HepG2 (cell line): ENCODE data around the gene FOSL2. TPM values are rescaled to one million over a fixed set of nuclear protein-coding genes. Genes with fewer than 3 reads are reported as not detected.

Experiments used
- ATF2 ChIP-seq: sonication (generic); formaldehyde crosslinking; IDR thresholded peaks from 2 replicates; pipeline ENCODE4 v1.4.0; 2020; ENCODE audit warnings: missing genetic modification reagents
- BCLAF1 ChIP-seq: fragments of 450-650 bp; IDR thresholded peaks from 2 replicates; pipeline ENCODE4 v1.6.1; 2017; ENCODE audit warnings: mild to moderate bottlenecking
- FOXM1 ChIP-seq: sonication (generic); formaldehyde crosslinking; IDR thresholded peaks from 2 replicates; pipeline ENCODE4 v1.5.0; 2020; ENCODE audit warnings: missing genetic modification reagents
- IKZF1 ChIP-seq: fragments of 450-650 bp; IDR thresholded peaks from 2 replicates; pipeline ENCODE4 v1.7.1; 2016
- MAFG ChIP-seq: sonication (generic); formaldehyde crosslinking; IDR thresholded peaks from 2 replicates; pipeline ENCODE4 v1.5.1; 2020; ENCODE audit warnings: mild to moderate bottlenecking, missing genetic modification reagents
- NBN ChIP-seq: fragments of 450-650 bp; conservative IDR thresholded peaks from 2 replicates; pipeline ENCODE4 v1.6.1; 2017
- RBM22 ChIP-seq: fragments of 200-400 bp; formaldehyde crosslinking; optimal IDR thresholded peaks from 2 replicates; pipeline ENCODE3; 2017; ENCODE audit warnings: mild to moderate bottlenecking, low read length, moderate library complexity
- STAG1 ChIP-seq: sonication (generic); formaldehyde crosslinking; IDR thresholded peaks from 2 replicates; pipeline ENCODE4 v1.4.0; 2020; ENCODE audit warnings: missing genetic modification reagents
- TARDBP ChIP-seq: sonication (generic); formaldehyde crosslinking; IDR thresholded peaks from 2 replicates; pipeline ENCODE4 v1.8.0; 2022; ENCODE audit warnings: mild to moderate bottlenecking, missing genetic modification reagents
- TCF7L2 ChIP-seq: IDR thresholded peaks from 2 replicates; pipeline ENCODE4 v1.6.1; 2011; ENCODE audit warnings: mild to moderate bottlenecking, low read depth, low read length, moderate library complexity
- ZBTB14 ChIP-seq: sonication (generic); formaldehyde crosslinking; IDR thresholded peaks from 2 replicates; pipeline ENCODE4 v1.4.0; 2020; ENCODE audit warnings: missing genetic modification reagents
- ZBTB25 ChIP-seq: IDR thresholded peaks from 2 replicates; pipeline ENCODE4 v1.6.1; 2018; ENCODE audit warnings: missing genetic modification reagents
- ZBTB40 ChIP-seq, 2 experiments: fragments of 450-650 bp in 1 of 2; sonication (generic) in 1 of 2; formaldehyde crosslinking in 1 of 2; IDR thresholded peaks; 2 replicates each; pipeline versions ENCODE4 v1.6.1 to v1.8.0; 2016 to 2022; ENCODE audit warnings: antibody characterized with exemption in 1 of 2, mild to moderate bottlenecking in 1 of 2, missing genetic modification reagents in 1 of 2
- ZNF329 ChIP-seq: sonication (generic); formaldehyde crosslinking; IDR thresholded peaks from 2 replicates; pipeline ENCODE4 v1.9.0; 2021; ENCODE audit warnings: low read depth, mild to moderate bottlenecking, missing genetic modification reagents
- ZNF484 ChIP-seq: sonication (generic); formaldehyde crosslinking; IDR thresholded peaks from 2 replicates; pipeline ENCODE4 v1.5.1; 2020; ENCODE audit warnings: mild to moderate bottlenecking, low read depth, missing genetic modification reagents, borderline replicate concordance
- polyA plus RNA-seq, 8 experiments: library from polyadenylated mRNA; depleted of rRNA in 3 of 8; stranded (reverse) in 7 of 8; unstranded in 1 of 8; fragments of >200 nt; fragmentation: Illumina TruSeq in 4 of 8; extraction: Trizol in 4 of 8; gene quantifications; 2 replicates each; pipeline versions ENCODE4 v1.2.1 to v1.2.3, GENCODE V29; 2011 to 2016; ENCODE audit warnings: low read depth in 4 of 8, missing spikeins in 1 of 8, mixed read lengths in 1 of 8; ENCODE audit not compliant: insufficient read depth in 1 of 8
- total RNA-seq, 5 experiments: library from RNA; depleted of rRNA; stranded (reverse); fragments of >200 nt; fragmentation: Illumina TruSeq; extraction: Trizol; gene quantifications; 2 replicates each; pipeline ENCODE4 v1.2.3, GENCODE V29; 2016; ENCODE audit warnings: low read depth in 1 of 5

Gene FOSL2
- total and polyA plus RNA-seq, 2 of the 13 experiments (the other 11 are each of a cell fraction or from before 2014, with no cell fraction given): 3.4 to 18.1 TPM

- TF ChIP-seq TCF7L2 (no peak), TARDBP (no peak), RBM22 (no peak), ZNF484 (CRISPR knock-in tag) (no peak), IKZF1 (no peak), BCLAF1 (no peak), ATF2 (CRISPR knock-in tag) (no peak), FOXM1 (no peak), STAG1 (no peak), ZNF329 (CRISPR knock-in tag) (no peak), ZBTB25 (no peak; the same call in 1 of the 2 replicates), NBN (no peak), ZBTB14 (peak; percentile 79), MAFG (CRISPR knock-in tag) (no peak), ZBTB40 (IDR thresholded peaks at IDR 0.05) (no peak), ZBTB40 (CRISPR knock-in tag; IDR thresholded peaks at IDR 0.05) (no peak)
These were observed 2.4 kb upstream of the FOSL2 start (continued) for GRCh38 chr2:28390241-28390745.
